ENCODE data around the gene PRPF19.

GRCh38 chr11:60921777-60922335 lies 15.5 kb upstream of the PRPF19 start:
- no peak for TF ChIP-seq JUNB (CRISPR knock-in tag; IDR thresholded peaks at IDR 0.05; ENCODE audit: borderline replicate concordance)
- TF ChIP-seq MAFF (IDR thresholded peaks at IDR 0.05; ENCODE audit: low read depth, low read length) = no peak
- no peak for TF ChIP-seq ARID3A (IDR thresholded peaks at IDR 0.05; ENCODE audit: low read depth, low read length)
- no peak for TF ChIP-seq CTCF (CRISPR knock-in tag; IDR thresholded peaks at IDR 0.05)
- TF ChIP-seq RNF219 (CRISPR knock-in tag; IDR thresholded peaks at IDR 0.05) = no peak
- no peak for TF ChIP-seq RBM39 (IDR thresholded peaks at IDR 0.05; ENCODE audit: low read depth, low read length, poor library complexity, severe bottlenecking)

Data from HepG2 (cell line).